ENCODE results near the gene FAM81A. TPM values are rescaled to one million over a fixed set of nuclear protein-coding genes. Genes with fewer than 3 reads are reported as not detected.

FAM81A gene
- total and polyA plus RNA-seq, 4 donors: under 0.01 to 0.13 (median 0.07) TPM

DNA sequence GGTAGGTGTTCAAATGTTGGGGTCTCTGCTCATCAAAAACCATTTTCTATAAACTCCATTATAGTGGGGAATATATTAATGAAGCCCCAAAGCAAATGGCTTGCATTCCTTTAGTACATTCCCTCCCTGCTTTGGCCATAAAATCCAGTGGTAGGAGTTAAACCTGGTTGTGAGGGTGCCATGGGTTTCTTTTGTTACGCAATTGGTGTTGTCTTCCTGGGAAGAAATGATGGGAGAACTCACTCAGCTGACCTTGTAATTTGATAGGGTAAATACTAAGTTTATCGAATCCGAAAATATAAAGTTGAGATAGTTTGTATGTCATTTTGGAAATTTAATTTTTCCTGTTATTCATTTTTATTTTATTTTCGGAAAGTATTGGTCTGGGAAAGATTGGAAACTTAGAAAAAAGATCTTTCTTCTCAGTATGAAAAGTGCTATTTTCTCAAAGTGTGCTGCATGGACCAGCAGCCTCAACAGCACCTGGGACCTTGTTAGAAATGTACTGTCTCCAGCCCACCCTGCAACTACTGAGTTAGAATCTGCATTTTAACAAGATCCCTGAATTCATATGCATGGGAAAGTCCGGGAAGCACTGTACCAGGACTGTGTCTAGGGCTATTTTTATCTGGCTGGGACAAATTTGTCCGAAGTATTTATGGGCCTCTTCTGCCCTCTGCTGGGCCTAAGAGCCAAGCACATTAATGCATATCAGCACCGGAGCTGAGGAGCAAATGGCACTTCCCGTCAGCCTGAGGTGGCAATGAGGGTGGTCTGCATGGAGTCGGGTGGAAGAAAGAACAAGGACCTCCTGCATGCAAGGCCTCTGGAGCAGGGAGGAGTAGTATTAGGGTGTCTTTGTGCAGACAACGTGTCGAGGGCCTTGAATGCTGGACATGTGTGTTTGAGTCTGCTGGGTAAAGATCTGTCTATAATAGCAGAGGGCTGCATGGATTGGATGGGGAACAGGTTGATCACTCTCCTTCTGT lies 54.7 kb downstream of the FAM81A start:
- no peak for TF ChIP-seq GABPA (IDR thresholded peaks at IDR 0.05 in 1 of 2, conservative IDR thresholded peaks at IDR 0.05 in 1 of 2)
- peak; percentile 97 to 98 for TF ChIP-seq RAD21 (IDR thresholded peaks at IDR 0.05)
- TF ChIP-seq FOXA2 (IDR thresholded peaks at IDR 0.05): no peak
- TF ChIP-seq, protein P1, sequence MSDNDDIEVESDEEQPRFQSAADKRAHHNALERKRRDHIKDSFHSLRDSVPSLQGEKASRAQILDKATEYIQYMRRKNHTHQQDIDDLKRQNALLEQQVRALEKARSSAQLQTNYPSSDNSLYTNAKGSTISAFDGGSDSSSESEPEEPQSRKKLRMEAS (IDR thresholded peaks at IDR 0.05): no peak
- TF ChIP-seq, protein P2, sequence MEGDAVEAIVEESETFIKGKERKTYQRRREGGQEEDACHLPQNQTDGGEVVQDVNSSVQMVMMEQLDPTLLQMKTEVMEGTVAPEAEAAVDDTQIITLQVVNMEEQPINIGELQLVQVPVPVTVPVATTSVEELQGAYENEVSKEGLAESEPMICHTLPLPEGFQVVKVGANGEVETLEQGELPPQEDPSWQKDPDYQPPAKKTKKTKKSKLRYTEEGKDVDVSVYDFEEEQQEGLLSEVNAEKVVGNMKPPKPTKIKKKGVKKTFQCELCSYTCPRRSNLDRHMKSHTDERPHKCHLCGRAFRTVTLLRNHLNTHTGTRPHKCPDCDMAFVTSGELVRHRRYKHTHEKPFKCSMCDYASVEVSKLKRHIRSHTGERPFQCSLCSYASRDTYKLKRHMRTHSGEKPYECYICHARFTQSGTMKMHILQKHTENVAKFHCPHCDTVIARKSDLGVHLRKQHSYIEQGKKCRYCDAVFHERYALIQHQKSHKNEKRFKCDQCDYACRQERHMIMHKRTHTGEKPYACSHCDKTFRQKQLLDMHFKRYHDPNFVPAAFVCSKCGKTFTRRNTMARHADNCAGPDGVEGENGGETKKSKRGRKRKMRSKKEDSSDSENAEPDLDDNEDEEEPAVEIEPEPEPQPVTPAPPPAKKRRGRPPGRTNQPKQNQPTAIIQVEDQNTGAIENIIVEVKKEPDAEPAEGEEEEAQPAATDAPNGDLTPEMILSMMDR (IDR thresholded peaks at IDR 0.05; ENCODE audit: low read depth, low read length, missing input control): peak; percentile 94
- TF ChIP-seq, protein P3, sequence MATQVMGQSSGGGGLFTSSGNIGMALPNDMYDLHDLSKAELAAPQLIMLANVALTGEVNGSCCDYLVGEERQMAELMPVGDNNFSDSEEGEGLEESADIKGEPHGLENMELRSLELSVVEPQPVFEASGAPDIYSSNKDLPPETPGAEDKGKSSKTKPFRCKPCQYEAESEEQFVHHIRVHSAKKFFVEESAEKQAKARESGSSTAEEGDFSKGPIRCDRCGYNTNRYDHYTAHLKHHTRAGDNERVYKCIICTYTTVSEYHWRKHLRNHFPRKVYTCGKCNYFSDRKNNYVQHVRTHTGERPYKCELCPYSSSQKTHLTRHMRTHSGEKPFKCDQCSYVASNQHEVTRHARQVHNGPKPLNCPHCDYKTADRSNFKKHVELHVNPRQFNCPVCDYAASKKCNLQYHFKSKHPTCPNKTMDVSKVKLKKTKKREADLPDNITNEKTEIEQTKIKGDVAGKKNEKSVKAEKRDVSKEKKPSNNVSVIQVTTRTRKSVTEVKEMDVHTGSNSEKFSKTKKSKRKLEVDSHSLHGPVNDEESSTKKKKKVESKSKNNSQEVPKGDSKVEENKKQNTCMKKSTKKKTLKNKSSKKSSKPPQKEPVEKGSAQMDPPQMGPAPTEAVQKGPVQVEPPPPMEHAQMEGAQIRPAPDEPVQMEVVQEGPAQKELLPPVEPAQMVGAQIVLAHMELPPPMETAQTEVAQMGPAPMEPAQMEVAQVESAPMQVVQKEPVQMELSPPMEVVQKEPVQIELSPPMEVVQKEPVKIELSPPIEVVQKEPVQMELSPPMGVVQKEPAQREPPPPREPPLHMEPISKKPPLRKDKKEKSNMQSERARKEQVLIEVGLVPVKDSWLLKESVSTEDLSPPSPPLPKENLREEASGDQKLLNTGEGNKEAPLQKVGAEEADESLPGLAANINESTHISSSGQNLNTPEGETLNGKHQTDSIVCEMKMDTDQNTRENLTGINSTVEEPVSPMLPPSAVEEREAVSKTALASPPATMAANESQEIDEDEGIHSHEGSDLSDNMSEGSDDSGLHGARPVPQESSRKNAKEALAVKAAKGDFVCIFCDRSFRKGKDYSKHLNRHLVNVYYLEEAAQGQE (IDR thresholded peaks at IDR 0.05): no peak
- no peak for TF ChIP-seq JUND (IDR thresholded peaks at IDR 0.05)

DNA sequence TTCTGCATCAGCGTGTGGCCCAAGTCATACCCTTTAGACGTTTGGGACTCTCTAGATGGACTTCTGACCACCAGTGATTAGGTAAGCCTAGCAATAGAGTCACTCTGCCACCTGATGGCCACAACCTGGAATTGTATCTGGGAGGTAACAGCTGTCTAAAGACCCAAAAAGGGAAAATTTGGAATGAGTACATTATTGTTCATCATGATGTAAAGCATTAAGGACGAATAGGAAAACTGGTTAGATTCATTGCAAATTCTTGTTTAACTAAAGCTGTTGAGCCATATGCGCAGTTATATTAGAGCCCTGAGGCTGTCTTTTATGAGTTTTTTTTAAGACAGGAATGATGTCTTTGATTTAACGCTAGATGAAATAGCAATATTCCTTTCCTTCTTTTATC lies 63.6 kb downstream of the FAM81A start:
- Histone ChIP-seq H3K9me3 (ENCODE audit: control insufficient read depth in 4 of 4, low read length in 3 of 4) (no peaks in the 10 kb centered on the region), H3K4me3 (ENCODE audit: low read depth in 1 of 3, low read length in 3 of 3) (no peak overlapping the region), H3K27me3 (ENCODE audit: control insufficient read depth in 4 of 4, insufficient read depth in 4 of 4, low read length in 3 of 4) (no peaks in the 10 kb centered on the region), H3K27ac (ENCODE audit: low read depth in 1 of 2, low read length in 2 of 2) (no peak overlapping the region), H3K4me1 (ENCODE audit: control insufficient read depth in 4 of 4, insufficient read depth in 4 of 4, low read length in 3 of 4) (no peaks in the 10 kb centered on the region), H3K36me3 (ENCODE audit: control insufficient read depth in 4 of 4, insufficient read depth in 3 of 4, low read depth in 1 of 4, low read length in 3 of 4) (no peaks in the 10 kb centered on the region), H3K9ac (ENCODE audit: low read depth in 1 of 2, low read length in 2 of 2) (peak overlapping the region in 1 of 2 donors; percentile 14)
- DNase-seq (ENCODE audit: low spot score): peak; percentile 42
- no peak for TF ChIP-seq TAF1 (conservative IDR thresholded peaks at IDR 0.05)
- TF ChIP-seq HNF4A (conservative IDR thresholded peaks at IDR 0.05): peak; percentile 79 to 85
- peak; percentile 31 for TF ChIP-seq HNF4G (IDR thresholded peaks at IDR 0.05)
- TF ChIP-seq, protein P2 (IDR thresholded peaks at IDR 0.05; ENCODE audit: low read depth, low read length, missing input control): peak; percentile 78
- no peak for TF ChIP-seq GABPA (IDR thresholded peaks at IDR 0.05 in 1 of 2, conservative IDR thresholded peaks at IDR 0.05 in 1 of 2)
- no peak for TF ChIP-seq SP1 (IDR thresholded peaks at IDR 0.05)
- TF ChIP-seq RXRA (IDR thresholded peaks at IDR 0.05): peak in 1 of 2 donors; percentile 30
- TF ChIP-seq RAD21 (IDR thresholded peaks at IDR 0.05): peak; percentile 86 to 92
- TF ChIP-seq, protein P3 (IDR thresholded peaks at IDR 0.05): no peak
- 35% methylated on average over 5 of the region's 5 CpGs for WGBS

More for the DNA sequence above, 54.7 kb downstream of the FAM81A start:
- H3K27me3 ChIP-seq (ENCODE audit: control insufficient read depth in 4 of 4, insufficient read depth in 4 of 4, low read length in 3 of 4): no peaks in the 10 kb centered on the region
- no peak overlapping the region for H3K4me3 ChIP-seq (ENCODE audit: low read depth in 1 of 3, low read length in 3 of 3)
- peaks cover 0 to 8% (median 2%) of the 10 kb centered on the region in 4 donors for H3K4me1 ChIP-seq (ENCODE audit: control insufficient read depth in 4 of 4, insufficient read depth in 4 of 4, low read length in 3 of 4)
- no peaks in the 10 kb centered on the region for H3K9me3 ChIP-seq (ENCODE audit: control insufficient read depth in 4 of 4, low read length in 3 of 4)
- peak; percentile 44 for DNase-seq (ENCODE audit: low spot score)
- no peaks in the 10 kb centered on the region for H3K36me3 ChIP-seq (ENCODE audit: control insufficient read depth in 4 of 4, insufficient read depth in 3 of 4, low read depth in 1 of 4, low read length in 3 of 4)
- 19% methylated on average over 11 of the region's 11 CpGs for WGBS
- H3K9ac ChIP-seq (ENCODE audit: low read depth in 1 of 2, low read length in 2 of 2): no peak overlapping the region
- H3K27ac ChIP-seq (ENCODE audit: low read depth in 1 of 2, low read length in 2 of 2): no peak overlapping the region

Data from liver (tissue), 9 donors.